Activated T-cell treated with anti-CD3 and anti-CD28 coated beads for 48 hours (primary cell): ENCODE measurements around the gene BRINP2.

Experiments
- DNase-seq: peaks from one replicate; pipeline ENCODE4 v3.0.0-alpha.2; 2020; ENCODE audit warnings: low read depth

BRINP2 gene

GRCh38 chr1:177171536-177172123 is 872 bp downstream of the BRINP2 start:
- no peak for DNase-seq

GRCh38 chr1:177172272-177172671 is 1.5 kb downstream of the BRINP2 start:
- no peak for DNase-seq

GRCh38 chr1:177172866-177173265 is 2.1 kb downstream of the BRINP2 start:
- DNase-seq = no peak

- DNase-seq = no peak
Observed at GRCh38 chr1:177173976-177174375, 3.2 kb downstream of the BRINP2 start.

GRCh38 chr1:177174921-177175634 is 4.3 kb downstream of the BRINP2 start:
- DNase-seq = no peak

GRCh38 chr1:177181280-177181630 is 10.5 kb downstream of the BRINP2 start:
- DNase-seq = no peak

GRCh38 chr1:177181631-177182291 is 11.0 kb downstream of the BRINP2 start:
- DNase-seq = peak; percentile 34

GRCh38 chr1:177183836-177184235 is 13.1 kb downstream of the BRINP2 start:
- DNase-seq = no peak

- no peak for DNase-seq
Observed at GRCh38 chr1:177185209-177185608, 14.5 kb downstream of the BRINP2 start.

- DNase-seq = no peak
Observed at GRCh38 chr1:177186639-177187038, 15.9 kb downstream of the BRINP2 start.

GRCh38 chr1:177190308-177190970 is 19.7 kb downstream of the BRINP2 start:
- no peak for DNase-seq

- no peak for DNase-seq
Observed at GRCh38 chr1:177198243-177198642, 27.5 kb downstream of the BRINP2 start.

- no peak for DNase-seq
Observed at GRCh38 chr1:177200290-177200689, 29.5 kb downstream of the BRINP2 start.

GRCh38 chr1:177206831-177207355 is 36.1 kb downstream of the BRINP2 start:
- DNase-seq = no peak

- DNase-seq = no peak
Observed at GRCh38 chr1:177208920-177209319, 38.2 kb downstream of the BRINP2 start.

- DNase-seq = no peak
Observed at GRCh38 chr1:177209357-177209756, 38.6 kb downstream of the BRINP2 start.

GRCh38 chr1:177210071-177210470 is 39.3 kb downstream of the BRINP2 start:
- no peak for DNase-seq

GRCh38 chr1:177211231-177211630 is 40.5 kb downstream of the BRINP2 start:
- no peak for DNase-seq

GRCh38 chr1:177216587-177217202 is 45.9 kb downstream of the BRINP2 start:
- no peak for DNase-seq

GRCh38 chr1:177219554-177220458 is 49.0 kb downstream of the BRINP2 start:
- DNase-seq = no peak

- no peak for DNase-seq
Observed at GRCh38 chr1:177223359-177223758, 52.6 kb downstream of the BRINP2 start.
